WERI-Rb-1 (cell line): ENCODE measurements around the gene SHISA3.

ENCODE experiments used
- DNase-seq: peaks from one replicate; pipeline ENCODE4 v3.0.0-alpha.2; 2020
- H3K27ac ChIP-seq: fragments of 250-450 bp; sonication (Bioruptor Pico); 2 replicates; pipeline ENCODE4 v1.5.1; 2020; ENCODE audit warnings: mild to moderate bottlenecking, moderate library complexity
- H3K27me3 ChIP-seq: fragments of 250-450 bp; sonication (Bioruptor Pico); 2 replicates; pipeline ENCODE4 v1.5.1; 2021; ENCODE audit warnings: mild to moderate bottlenecking, low read depth, moderate library complexity; ENCODE audit not compliant: insufficient read depth, severe bottlenecking
- H3K36me3 ChIP-seq: fragments of 250-450 bp; sonication (Bioruptor Pico); 2 replicates; pipeline ENCODE4 v1.5.1; 2020; ENCODE audit warnings: mild to moderate bottlenecking, moderate library complexity
- H3K4me3 ChIP-seq: 2 replicates; pipeline ENCODE4 v1.5.1; 2011; ENCODE audit warnings: low read depth, mild to moderate bottlenecking, control low read depth, low read length
- H3K9me3 ChIP-seq: fragments of 250-450 bp; sonication (Bioruptor Pico); 2 replicates; pipeline ENCODE4 v1.5.1; 2021; ENCODE audit warnings: mild to moderate bottlenecking, moderate library complexity; ENCODE audit not compliant: severe bottlenecking
- TF ChIP-seq, protein P1 (sequence below): IDR thresholded peaks from 2 replicates; pipeline ENCODE4 v1.5.1; 2011; ENCODE audit warnings: low read depth, mild to moderate bottlenecking, control low read depth, inconsistent platforms, low read length

The SHISA3 gene

DNA sequence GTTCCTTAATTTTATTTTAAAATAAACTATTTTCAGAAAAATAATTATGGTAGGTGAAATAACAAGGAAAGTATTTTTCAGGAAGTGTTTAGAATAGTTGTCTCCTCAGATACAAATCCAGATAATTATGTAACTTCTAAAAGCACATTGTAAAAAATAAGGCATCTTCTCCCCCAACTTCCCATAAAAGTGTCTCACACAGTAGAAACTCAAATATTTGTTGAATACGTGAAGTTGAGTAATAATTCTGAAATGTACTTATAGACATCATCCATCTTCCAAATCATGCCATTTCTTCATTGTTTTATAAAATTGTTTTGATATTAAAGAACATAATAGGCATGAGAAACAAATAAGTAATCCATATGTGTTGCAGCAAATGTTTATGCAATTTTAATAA, 18.0 kb downstream of the SHISA3 start:
- no peak overlapping the region for H3K4me3 ChIP-seq
- no peak for DNase-seq
- H3K9me3 ChIP-seq: no peaks in the 10 kb centered on the region
- TF ChIP-seq, protein P1, sequence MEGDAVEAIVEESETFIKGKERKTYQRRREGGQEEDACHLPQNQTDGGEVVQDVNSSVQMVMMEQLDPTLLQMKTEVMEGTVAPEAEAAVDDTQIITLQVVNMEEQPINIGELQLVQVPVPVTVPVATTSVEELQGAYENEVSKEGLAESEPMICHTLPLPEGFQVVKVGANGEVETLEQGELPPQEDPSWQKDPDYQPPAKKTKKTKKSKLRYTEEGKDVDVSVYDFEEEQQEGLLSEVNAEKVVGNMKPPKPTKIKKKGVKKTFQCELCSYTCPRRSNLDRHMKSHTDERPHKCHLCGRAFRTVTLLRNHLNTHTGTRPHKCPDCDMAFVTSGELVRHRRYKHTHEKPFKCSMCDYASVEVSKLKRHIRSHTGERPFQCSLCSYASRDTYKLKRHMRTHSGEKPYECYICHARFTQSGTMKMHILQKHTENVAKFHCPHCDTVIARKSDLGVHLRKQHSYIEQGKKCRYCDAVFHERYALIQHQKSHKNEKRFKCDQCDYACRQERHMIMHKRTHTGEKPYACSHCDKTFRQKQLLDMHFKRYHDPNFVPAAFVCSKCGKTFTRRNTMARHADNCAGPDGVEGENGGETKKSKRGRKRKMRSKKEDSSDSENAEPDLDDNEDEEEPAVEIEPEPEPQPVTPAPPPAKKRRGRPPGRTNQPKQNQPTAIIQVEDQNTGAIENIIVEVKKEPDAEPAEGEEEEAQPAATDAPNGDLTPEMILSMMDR: no peak
- H3K27ac ChIP-seq: no peak overlapping the region
- peaks cover 8% of the 10 kb centered on the region for H3K36me3 ChIP-seq
- H3K27me3 ChIP-seq: no peaks in the 10 kb centered on the region

DNA sequence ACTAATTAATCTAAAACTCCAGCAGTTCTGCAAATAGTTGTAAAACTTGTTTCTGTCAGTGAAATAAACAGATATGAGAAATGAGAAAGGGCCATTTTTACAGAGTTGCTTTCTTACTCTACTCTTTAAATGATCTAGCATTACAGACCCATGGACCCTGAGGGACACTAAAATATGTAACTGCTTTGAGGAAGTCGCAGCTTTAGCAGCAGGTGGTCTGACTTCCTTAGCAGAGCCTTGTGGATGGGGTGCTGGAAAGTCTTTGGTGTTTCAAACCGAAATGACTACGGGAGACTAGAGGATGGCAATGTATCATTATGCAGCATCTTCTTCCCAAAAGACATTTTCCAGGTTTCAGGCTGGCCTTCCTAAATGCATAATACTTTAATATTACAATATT, 18.7 kb downstream of the SHISA3 start:
- Histone ChIP-seq H3K27me3 (no peaks in the 10 kb centered on the region), H3K9me3 (no peaks in the 10 kb centered on the region), H3K4me3 (no peak overlapping the region), H3K36me3 (peaks cover 8% of the 10 kb centered on the region), H3K27ac (no peak overlapping the region)
- TF ChIP-seq, protein P1: no peak
- no peak for DNase-seq

DNA sequence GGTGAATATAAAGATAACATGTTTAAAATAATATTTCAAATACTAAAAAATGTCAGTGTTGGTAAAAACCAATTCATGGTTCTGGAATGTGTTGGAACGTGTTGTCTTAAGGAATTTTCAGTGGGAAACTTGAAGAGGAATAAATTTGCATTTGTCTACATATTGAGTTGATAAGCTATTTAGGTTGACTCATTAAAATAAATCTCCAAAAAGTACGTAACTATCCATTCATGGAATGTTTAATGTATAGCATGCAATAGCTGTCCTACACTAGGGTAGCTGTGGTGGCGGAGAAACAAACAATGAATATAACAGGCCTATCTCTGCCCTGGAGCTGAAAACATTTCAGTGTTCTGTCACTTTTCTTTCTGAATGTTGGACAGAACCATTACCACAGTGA, 20.3 kb downstream of the SHISA3 start:
- Histone ChIP-seq H3K36me3 (peaks cover 10% of the 10 kb centered on the region), H3K4me3 (no peak overlapping the region), H3K9me3 (no peaks in the 10 kb centered on the region), H3K27me3 (no peaks in the 10 kb centered on the region), H3K27ac (no peak overlapping the region)
- DNase-seq: no peak
- TF ChIP-seq, protein P1: no peak

DNA sequence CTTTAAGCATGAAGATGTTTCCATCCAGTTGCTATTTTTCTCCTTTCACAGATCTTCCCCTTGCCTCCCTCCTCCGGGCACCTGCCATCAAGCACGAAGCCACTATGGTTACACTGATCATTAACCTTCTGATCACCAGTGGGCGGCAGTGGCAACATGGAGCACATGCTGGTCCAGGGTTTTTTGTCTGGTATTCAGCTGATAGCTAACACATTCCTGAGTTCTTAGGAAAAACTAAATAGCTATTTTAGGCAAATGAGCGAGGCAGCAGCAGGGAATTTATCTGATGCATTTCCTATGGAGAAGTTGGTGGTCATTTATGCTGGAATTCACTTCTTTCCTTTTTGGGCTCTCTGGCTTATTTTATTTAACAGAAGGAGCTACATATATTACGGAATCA, 22.9 kb downstream of the SHISA3 start:
- Histone ChIP-seq H3K27me3 (no peaks in the 10 kb centered on the region), H3K9me3 (no peaks in the 10 kb centered on the region), H3K36me3 (peaks cover 12% of the 10 kb centered on the region), H3K27ac (no peak overlapping the region), H3K4me3 (no peak overlapping the region)
- no peak for DNase-seq
- TF ChIP-seq, protein P1: no peak

DNA sequence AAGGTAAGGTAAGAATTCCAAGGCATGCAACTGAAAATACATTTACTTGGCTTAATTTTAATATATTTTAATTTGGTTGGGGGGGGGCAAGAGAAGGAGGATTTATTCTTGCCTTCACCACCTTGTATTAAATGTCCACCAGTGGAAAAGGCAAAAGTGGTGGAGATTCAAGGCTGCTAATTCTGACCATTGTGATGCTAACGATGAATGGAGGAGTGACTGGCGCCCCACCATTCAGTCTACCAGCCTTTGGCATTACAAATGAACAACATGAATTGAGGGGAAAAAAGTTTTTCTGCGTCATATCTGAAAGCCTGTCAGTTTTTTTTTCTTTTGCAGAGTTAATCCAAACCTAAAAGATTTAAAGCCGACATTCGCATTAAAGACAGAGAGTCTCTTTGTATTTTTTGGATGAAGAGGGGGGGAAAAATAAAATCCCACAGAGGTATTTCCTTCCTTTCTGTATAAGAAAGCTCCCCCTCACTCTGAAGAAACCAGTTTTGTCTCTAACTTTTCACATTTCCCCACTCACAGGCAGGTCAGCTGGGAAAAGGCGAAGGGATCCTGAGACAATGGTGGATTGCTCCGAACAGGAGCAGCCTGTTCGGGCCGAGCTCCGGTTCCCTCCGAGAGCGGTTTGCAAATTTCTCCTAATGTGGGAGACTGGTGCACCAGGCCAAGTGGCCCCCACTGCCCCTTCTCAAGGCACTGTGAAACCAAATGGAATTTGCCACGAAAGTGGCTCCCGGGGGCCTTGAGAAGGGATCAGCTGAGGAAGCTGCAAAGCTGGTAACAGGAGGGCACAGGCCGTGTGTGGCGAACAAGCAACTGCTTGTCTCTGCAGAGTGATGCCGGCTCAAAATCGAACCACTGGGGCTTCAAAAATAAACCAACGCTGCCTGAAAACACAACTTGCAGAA, 28.1 kb downstream of the SHISA3 start:
- TF ChIP-seq, protein P1: no peak
- no peaks in the 10 kb centered on the region for H3K9me3 ChIP-seq
- no peak for DNase-seq
- H3K27ac ChIP-seq: no peak overlapping the region
- peaks cover 12% of the 10 kb centered on the region for H3K36me3 ChIP-seq
- H3K4me3 ChIP-seq: no peak overlapping the region
- no peaks in the 10 kb centered on the region for H3K27me3 ChIP-seq
